Body of pancreas (tissue), 4 donors: ENCODE results near the gene C1orf167. TPM values are rescaled to one million over a fixed set of nuclear protein-coding genes. Genes with fewer than 3 reads are reported as not detected.
"Not testable (repeated sequence)": the region's sequence is repeated elsewhere in the genome, so short reads cannot be mapped to it uniquely, and the experiment has no call there.

Source experiments
- ATAC-seq: fragments of 150-250 bp; one replicate; pipeline ENCODE4 v1.9.1; 2016
- DNase-seq, 4 donors: peaks; one replicate each; pipeline ENCODE4 v3.0.0-alpha.2; 2019
- H3K27ac ChIP-seq, 4 donors: fragments of 200-600 bp; sonication (generic); 1 replicate in 3 of 4; 2 replicates in 1 of 4; pipeline versions ENCODE4 v1.5.1 to v1.6.1; 2016 to 2019; ENCODE audit warnings: mild to moderate bottlenecking in 1 of 4, mixed read lengths in 1 of 4, moderate library complexity in 1 of 4
- H3K27me3 ChIP-seq, 2 donors: fragments of 200-600 bp; sonication (generic); one replicate each; pipeline ENCODE4 v1.6.0; 2016; ENCODE audit warnings: mild to moderate bottlenecking in 1 of 2
- H3K36me3 ChIP-seq, 2 donors: fragments of 200-600 bp; sonication (generic); replicated peaks in 1 of 2; 2 replicates each; pipeline ENCODE4 v1.5.1; 2016; ENCODE audit warnings: low read depth in 2 of 2; ENCODE audit not compliant: insufficient read depth in 1 of 2
- H3K4me1 ChIP-seq: fragments of 200-600 bp; sonication (generic); one replicate; pipeline ENCODE4 v1.6.0; 2016
- H3K4me3 ChIP-seq, 2 donors: fragments of 200-600 bp; sonication (generic); 1 replicate in 1 of 2; 2 replicates in 1 of 2; pipeline ENCODE4 v1.5.1; 2016 to 2019
- H3K9me3 ChIP-seq, 3 donors: fragments of 200-600 bp; sonication (generic); 1 replicate in 2 of 3; 2 replicates in 1 of 3; pipeline ENCODE4 v1.5.1; 2016
- CTCF ChIP-seq, 7 experiments: fragments of 450-650 bp in 4 of 7; fragments of 200-600 bp in 3 of 7; sonication (generic) in 3 of 7; IDR thresholded peaks; one replicate each; pipeline ENCODE4 v1.5.1; 2016 to 2019; ENCODE audit warnings: antibody characterized with exemption in 7 of 7
- POLR2A ChIP-seq, 3 donors: fragments of 450-650 bp; IDR thresholded peaks; one replicate each; pipeline ENCODE4 v1.6.1; 2016; ENCODE audit warnings: antibody characterized with exemption in 3 of 3, mild to moderate bottlenecking in 2 of 3
- WGBS, 2 donors: methylation state at CpG; one replicate each; pipeline ENCODE4 v1.1.5; 2017; 5-methylcytosine and 5-hydroxymethylcytosine counted together
- intact Hi-C: fragments of 100-400 bp; cut with DNase I; formaldehyde crosslinking; loops from one replicate; pipeline ENCODE4 v1.15.1; 2023
- total RNA-seq, 2 donors: library from RNA; depleted of rRNA; stranded (reverse); fragments of >200 nt; gene quantifications; one replicate each; pipeline ENCODE4 v1.1.0, GENCODE V29; 2016

C1orf167 gene
- total RNA-seq, 2 donors from 2014 or later = not detected

GRCh38 chr1:11802973-11803885 lies 41.2 kb downstream of the C1orf167 start:
- peak; percentile 67 to 88 (median 82) for DNase-seq
- WGBS, 2 donors = 27 to 42% methylated on average over 10 to 28 of the region's 28 CpGs
- Histone ChIP-seq H3K27ac (peak overlapping the region; percentile 55 to 99 (median 98)), H3K9me3 (no peaks in the 10 kb centered on the region), H3K27me3 (no peaks in the 10 kb centered on the region), H3K4me3 (no peak overlapping the region), H3K4me1 (peaks cover 45% of the 10 kb centered on the region), H3K36me3 (peaks cover 0 to 7% of the 10 kb centered on the region in 2 donors)
- TF ChIP-seq POLR2A (IDR thresholded peaks at IDR 0.05) (peak in 2 of 3 donors; percentile 32 to 53), CTCF (IDR thresholded peaks at IDR 0.05) (no peak)
- intact Hi-C loops = no loop called here
- ATAC-seq = no peak

- H3K27me3 ChIP-seq, intact Hi-C loops, H3K4me3 ChIP-seq, ATAC-seq, H3K36me3 ChIP-seq, H3K9me3 ChIP-seq: not testable (repeated sequence)
- DNase-seq = peak in 1 of 4 donors; percentile 54
- Histone ChIP-seq H3K27ac (peak overlapping the region; percentile 98 to 100 (median 99)), H3K4me1 (peaks cover 45% of the 10 kb centered on the region)
- WGBS, 2 donors = 62 to 64% methylated on average over 8 to 9 of the region's 9 CpGs
These were observed 42.1 kb downstream of the C1orf167 start for GRCh38 chr1:11803924-11804665.

GRCh38 chr1:11804666-11805421 lies 42.9 kb downstream of the C1orf167 start:
- Histone ChIP-seq H3K27ac (peak overlapping the region; percentile 98 to 100 (median 99)), H3K27me3 (no peaks in the 10 kb centered on the region), H3K36me3 (peaks cover 0 to 7% of the 10 kb centered on the region in 2 donors), H3K4me3 (peak overlapping the region; percentile 39 to 63), H3K4me1 (peaks cover 45% of the 10 kb centered on the region), H3K9me3 (no peaks in the 10 kb centered on the region)
- intact Hi-C loops = no loop called here
- ATAC-seq (peak; percentile 0), DNase-seq (peak; percentile 55 to 72 (median 68))
- WGBS, 2 donors = 0 to 2% methylated on average over 13 to 17 of the region's 17 CpGs
- TF ChIP-seq POLR2A (IDR thresholded peaks at IDR 0.05) (no peak), CTCF (IDR thresholded peaks at IDR 0.05) (no peak)

GRCh38 chr1:11805422-11806306 lies 43.7 kb downstream of the C1orf167 start, which contains the start of the genes CLCN6 and MTHFR:
Gene CLCN6, plus strand, starts transcription at chr1:11806191. Its CDS starts 72 bp downstream, at chr1:11806263.
Gene MTHFR, minus strand, starts transcription at chr1:11805964. Its CDS starts 2,848 bp downstream, at chr1:11803116.
- DNase-seq (peak; percentile 100), ATAC-seq (peak; percentile 92)
- Histone ChIP-seq H3K36me3 (peaks cover 0 to 5% of the 10 kb centered on the region in 2 donors), H3K4me3 (peak within 1 kb of the TSS; percentile 55 to 63), H3K27me3 (no peaks in the 10 kb centered on the region), H3K27ac (peak within 1 kb of the TSS; percentile 98 to 100 (median 99)), H3K9me3 (no peaks in the 10 kb centered on the region), H3K4me1 (peaks cover 45% of the 10 kb centered on the region)
- peak in 1 of 7 experiments; percentile 22 for TF ChIP-seq CTCF (IDR thresholded peaks at IDR 0.05)
- TF ChIP-seq POLR2A (IDR thresholded peaks at IDR 0.05) = peak; percentile 96 to 97 (median 97)
- intact Hi-C loops = no loop called here
- 0 to 1% methylated on average over 7 to 68 of the region's 72 CpGs for WGBS, 2 donors
